UCSD-AML1 (cell line): ENCODE results near the gene CHCHD10.

Source experiments
- DNase-seq: peaks from one replicate; lab custom pipeline; 2025; ENCODE audit not compliant: unreplicated experiment; lab: John Stamatoyannopoulos, UW

The CHCHD10 gene

DNA sequence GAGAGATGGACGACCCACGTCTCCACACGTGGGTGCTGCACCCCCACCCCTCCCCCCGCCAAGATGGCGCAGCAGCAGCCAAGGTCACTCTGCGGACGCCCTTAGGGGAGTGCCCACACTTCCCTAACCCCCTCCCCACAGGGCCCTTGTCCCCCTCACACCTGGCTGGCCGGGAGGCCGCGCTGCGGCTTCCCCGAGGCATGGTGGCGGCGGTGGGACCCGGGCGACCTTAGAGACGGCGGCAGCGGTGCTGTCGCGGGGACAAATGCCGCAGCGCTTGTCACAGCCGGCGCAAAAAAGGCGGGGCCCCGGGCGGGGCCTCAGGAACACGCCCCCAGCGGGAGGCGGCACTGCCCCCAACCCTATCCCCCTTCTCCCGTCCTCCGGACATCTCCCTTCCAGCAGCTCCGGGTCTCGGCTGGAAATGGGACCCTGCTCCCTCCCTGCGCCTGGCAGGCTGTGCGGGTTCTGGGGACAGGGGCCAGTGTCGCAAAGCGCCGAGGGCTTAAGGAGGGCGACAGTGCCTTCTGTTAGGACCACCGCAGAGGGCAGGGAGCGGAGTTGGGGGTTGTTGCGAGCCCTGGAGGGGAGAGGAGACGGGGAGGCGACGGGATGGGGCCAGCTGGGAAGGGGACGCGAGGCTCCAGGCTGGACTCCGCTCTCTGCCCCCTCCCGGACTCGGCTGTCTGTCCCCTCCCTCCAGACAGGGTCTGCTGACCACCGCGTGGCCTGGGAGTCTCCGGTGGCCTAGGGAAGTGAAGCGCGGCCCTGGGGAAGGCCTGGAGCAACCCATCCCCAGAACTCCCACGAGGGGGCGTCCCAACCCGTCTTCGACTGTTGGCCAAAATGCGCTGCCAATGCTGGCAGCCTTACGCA lies at the start of gene CHCHD10:
Gene CHCHD10 (minus strand): TSS at position 300 of the 876 bp plus-strand sequence. CDS start 98 bp downstream, at position 202.
- peak; percentile 89 for DNase-seq

DNA sequence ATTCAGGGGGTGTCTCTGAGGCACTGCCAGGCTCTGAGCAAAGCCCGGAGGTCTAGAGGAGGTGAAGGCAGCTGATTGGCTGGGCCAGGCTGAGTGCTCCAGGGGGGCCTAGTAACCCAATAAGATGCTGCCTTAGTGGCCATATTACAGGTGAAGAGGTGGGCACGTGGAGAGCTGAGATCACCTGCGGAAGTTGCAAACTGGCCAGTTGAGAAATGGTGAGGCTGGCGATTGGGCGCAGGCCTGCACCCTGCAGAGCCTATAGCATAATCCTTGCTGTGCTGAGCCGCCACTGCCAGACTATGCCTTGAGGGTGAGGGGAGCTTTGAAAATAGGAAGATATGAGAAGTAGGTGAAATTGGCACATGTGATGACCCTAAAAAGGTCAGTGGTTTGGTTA lies 49.4 kb upstream of the CHCHD10 start:
- DNase-seq: no peak

DNA sequence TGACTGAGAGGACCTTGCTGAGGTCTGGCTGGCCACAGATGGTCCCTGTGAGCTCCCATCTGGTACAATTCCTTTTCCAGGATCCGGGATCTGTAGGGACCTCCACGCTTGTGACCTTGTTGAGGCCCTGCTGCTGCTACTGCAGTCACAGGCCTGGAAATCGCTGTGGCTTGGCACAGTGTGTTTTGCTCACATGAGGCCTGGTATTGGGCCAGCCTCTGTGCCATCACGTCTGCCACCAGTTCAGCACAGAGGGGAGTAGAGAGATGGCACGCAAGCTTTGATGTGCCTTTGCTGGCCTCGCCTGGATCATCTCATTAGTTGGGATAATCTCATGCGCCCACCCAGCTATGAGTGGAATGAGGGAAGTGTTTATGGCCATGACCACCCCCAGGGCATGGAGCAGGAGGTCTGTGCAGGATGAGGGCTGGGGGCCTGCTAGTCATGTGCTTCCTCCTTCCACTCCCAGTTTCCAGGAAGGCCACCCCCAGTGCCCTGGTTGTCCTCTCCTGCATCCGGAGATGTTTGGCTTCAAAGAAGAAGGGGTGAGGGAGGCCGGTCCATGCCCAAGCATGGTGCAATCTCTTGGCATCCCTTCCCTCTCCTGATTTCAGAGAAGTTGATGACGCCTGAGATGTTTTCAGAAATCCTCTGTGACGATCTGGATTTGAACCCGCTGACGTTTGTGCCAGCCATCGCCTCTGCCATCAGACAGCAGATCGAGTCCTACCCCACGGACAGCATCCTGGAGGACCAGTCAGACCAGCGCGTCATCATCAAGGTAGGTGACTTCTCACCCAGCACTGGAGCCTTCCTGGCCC lies 48.6 kb upstream of the CHCHD10 start:
- no peak for DNase-seq

DNA sequence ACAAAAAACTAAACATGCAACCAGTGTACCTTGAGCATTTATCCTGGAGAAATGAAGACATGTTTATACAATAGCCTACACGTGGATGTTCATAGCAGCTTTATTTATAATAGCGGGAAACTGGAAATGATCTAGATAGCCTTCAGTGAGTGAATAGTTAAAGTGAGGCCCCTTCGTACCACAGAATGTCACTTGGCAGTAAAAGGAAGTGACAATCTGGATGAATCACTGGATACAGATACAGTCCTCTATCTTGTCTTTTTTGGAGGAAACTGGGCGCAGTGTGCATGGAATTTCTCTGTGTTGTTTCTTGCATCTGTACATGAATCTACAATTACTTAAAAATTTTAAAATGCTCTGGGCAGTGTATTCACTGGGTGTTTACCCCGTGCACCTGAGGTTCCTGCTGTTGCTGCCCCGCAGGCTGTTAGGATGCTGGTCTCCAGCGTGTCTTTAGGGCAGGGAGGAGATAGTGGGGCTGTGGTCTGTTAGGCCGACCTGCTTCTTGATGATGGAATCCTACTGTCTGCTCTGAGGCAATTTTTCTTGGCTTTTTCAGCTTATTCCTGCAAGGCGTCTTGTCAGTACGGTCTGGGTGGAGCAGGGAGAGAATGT lies 47.9 kb upstream of the CHCHD10 start:
- DNase-seq: no peak

DNA sequence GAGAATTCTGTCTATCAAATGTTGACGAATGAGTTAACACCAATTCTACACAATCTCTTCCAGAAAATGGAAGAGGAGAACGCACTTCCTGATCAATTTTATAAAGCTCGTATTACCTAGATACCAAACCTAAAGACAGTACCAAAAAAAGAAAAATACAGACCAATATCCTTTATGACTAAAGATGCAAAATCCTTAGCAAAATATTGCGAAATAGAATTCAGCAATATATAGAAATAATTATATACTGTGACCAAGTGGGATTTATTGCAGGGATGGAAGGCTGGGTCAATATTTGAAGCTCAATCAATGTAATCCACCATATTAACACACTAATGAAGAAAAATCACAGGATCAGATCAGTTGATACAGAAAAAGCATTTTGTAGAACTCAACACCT lies 44.6 kb upstream of the CHCHD10 start:
- no peak for DNase-seq

DNA sequence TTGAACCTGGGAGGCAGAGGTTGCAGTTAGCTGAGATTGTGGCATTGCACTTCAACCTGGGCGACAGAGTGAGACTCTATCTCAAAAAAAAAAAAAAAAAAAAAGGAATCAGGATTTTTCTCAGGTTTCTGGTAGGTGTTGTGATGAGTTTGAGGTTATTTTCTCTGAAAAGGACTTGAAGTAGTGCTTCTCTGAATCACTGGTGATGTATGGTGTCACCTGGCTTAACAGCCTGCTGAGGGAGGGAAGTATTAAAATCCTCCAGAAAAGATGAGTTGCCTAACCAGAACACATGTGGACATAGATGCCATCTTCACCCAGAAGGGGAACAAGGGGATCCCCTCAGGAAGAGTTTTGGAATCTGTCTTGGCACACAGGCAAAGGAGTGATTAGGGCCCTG lies 39.1 kb upstream of the CHCHD10 start:
- no peak for DNase-seq

DNA sequence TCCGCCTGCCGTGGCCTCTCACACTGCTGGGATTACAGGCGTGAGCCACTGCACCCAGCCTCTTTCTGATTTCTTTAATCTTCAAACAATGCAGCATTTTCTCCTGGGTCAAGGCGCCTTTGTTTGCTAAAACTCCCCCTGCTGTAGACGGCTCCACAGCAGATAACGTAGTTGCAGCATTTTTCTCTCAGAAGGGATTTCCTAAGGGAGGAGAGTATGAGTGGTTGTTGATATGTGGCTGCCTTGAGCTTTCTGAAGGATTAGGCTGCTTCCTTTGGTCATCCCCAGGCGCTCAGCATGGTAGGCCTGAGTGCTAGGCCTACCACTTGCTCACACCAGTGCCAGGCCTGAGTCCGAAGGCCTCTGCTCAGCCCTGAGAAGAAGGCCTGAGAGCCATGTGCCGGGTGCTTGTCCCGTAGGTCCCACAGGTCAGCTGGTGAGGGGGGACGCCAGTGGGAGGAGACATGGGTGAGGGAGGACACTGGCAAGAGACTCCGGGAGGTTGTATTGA lies 37.1 kb upstream of the CHCHD10 start:
- no peak for DNase-seq

DNA sequence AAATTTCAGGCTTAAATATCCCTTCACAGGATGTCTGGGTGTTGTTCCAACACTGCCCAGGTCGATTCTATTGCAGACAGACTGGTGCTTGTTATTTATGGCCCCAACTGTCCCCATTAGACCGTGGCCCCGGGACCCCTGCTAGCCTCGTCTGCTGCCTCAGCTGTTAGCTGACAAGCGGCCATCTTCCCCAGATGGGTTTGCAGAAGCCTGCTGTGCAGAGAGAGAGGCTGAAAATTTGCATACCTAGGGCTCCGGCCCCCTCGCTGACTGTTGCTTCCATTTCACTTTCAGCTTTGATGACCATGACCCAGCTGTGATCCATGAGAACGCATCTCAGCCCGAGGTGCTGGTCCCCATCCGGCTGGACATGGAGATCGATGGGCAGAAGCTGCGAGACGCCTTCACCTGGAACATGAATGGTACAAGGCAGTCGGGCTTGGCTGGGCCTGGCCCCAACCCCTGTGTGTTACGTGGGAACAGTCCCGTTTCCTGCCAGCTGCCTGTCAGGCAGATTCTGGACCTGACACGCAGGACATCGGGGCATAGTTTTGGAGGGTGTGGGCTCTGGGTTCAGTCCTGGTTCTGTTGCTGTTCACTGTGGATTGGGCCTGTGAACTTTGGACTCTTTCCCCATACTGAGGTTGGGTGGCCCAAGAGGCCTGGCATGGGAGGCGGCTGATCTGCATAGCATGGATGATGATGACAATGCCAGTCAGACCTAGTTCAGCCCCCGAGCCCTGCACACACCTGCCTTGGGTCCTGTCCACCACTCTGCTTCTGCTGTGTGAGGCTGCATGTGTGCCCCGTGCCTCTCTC lies 35.4 kb upstream of the CHCHD10 start:
- DNase-seq: no peak

DNA sequence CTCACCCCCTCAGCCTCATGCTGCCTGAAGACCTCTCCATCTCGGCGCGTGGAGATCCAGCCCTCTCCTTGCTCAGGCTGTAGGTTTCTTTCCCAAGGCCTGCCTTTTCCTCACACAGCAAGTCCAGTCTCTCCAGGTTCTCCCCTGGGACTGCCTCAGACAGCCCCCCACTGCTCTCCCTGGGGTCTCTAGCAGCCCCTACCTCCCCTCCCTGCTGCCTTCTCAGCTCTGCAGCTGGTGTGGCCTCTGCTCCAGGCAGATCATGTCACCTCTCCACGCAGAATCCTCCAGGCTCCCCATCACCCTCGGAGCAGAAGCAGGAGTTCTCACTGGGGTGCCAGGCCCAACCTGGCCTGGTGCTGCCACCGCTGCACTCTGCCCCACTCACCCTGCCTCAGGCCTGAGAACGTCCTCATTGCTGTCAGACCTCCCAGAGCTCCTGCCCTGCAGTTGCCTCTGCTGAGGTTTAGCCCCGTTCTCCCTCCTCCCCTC lies 34.2 kb upstream of the CHCHD10 start:
- no peak for DNase-seq

DNA sequence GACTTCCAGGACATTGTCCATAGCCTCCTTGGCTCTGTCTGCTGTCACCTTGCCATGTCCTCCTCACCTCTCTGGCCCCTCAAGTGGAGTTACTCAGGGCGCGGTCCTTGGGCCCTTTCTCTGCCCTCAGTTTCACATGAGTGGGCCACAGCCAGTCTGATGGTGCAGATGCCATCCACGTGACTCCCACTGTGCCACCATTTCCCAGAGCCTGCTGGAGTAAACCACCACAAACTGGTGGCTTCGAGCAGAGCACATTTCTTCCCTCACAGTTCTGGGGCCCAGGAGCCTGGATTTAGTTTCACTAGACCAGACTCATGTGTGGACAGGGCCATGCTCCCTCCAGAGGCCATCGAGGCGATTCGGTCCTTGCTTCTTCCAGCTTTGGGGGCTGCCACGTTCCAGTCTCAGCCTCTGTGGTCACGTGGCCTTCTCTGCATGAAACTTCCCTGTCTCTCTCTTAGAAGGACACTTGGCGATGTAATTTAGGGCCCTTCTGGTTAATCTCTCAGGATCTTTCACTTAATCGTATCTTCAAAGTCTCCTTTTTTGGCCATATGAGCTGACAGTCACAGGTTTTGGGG lies 33.6 kb upstream of the CHCHD10 start:
- no peak for DNase-seq

DNA sequence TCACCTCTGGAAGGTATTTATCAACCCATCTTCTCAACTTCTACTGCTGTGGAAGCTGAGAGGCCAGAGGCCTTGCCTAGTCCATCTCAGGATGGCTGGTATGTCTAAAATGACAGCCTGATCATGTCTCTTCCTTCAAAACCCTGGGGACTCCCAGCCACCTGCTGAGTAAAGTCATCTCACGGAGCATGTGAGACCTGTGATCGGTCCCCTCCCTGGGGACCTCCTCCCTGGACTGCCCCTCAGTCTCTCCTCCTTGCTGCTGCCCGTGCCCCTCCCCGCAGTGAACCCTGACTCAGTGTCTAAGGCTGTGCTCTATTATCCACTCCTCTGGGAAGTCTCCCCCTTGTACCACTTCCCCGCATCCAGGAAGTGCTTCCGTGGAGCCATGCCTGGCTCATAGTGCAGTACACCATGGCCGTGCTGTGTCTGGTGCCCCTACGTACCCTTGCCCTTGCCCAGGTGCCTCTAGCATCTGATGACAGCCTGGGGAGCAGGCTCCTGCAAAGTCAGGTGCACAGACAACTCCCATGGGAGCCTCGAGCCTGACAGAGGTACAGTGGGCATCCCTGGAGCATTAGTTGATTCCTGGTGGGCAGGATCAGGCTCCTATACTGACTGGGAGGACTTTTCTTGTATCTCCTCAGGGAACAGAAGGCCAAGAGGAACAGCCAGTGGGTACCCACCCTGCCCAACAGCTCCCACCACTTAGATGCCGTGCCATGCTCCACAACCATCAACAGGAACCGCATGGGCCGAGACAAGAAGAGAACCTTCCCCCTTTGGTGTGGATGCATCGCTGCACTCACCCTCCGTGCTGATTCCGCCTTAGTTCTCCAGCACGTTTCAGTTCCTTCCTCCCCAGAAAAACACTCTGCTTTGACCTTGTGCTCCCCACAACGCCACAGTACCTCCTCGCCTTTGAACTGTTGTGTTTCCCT lies 32.8 kb upstream of the CHCHD10 start:
- DNase-seq: no peak

DNA sequence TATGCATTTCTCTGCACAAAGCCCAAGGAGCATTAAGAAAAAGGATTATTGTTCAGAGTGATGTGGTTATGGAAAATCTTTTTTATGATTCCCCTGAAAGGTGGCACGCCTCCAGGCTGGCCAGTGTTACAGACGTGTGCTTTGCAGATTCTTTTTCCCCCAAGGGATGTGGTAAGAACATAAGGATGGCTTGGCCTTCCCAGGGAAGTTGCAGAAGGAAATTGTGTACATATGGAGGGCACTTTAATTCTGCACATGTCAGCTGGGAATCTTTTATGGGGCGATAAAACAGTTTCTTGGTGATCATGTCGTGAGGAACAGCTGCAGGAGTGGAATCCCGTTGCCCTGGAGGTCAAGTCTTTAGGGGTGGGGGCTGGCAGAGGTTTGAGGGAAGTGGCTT lies 28.7 kb upstream of the CHCHD10 start:
- DNase-seq: no peak

DNA sequence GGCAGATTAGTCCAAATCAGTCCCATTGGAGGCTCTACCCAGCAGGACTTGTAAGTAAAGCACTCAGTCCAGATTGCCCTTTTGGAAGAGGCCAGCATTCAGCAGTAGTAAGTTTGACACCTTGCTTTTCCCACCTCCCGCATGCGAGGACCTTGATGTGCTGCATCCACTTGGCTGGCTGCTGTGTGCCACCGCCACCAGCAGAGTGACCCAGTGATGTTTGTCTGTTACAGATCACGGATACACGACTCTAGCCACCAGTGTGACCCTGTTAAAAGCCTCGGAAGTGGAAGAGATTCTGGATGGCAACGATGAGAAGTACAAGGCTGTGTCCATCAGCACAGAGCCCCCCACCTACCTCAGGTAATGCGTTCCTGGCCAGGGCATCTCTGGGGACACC lies 25.6 kb upstream of the CHCHD10 start:
- DNase-seq: no peak

DNA sequence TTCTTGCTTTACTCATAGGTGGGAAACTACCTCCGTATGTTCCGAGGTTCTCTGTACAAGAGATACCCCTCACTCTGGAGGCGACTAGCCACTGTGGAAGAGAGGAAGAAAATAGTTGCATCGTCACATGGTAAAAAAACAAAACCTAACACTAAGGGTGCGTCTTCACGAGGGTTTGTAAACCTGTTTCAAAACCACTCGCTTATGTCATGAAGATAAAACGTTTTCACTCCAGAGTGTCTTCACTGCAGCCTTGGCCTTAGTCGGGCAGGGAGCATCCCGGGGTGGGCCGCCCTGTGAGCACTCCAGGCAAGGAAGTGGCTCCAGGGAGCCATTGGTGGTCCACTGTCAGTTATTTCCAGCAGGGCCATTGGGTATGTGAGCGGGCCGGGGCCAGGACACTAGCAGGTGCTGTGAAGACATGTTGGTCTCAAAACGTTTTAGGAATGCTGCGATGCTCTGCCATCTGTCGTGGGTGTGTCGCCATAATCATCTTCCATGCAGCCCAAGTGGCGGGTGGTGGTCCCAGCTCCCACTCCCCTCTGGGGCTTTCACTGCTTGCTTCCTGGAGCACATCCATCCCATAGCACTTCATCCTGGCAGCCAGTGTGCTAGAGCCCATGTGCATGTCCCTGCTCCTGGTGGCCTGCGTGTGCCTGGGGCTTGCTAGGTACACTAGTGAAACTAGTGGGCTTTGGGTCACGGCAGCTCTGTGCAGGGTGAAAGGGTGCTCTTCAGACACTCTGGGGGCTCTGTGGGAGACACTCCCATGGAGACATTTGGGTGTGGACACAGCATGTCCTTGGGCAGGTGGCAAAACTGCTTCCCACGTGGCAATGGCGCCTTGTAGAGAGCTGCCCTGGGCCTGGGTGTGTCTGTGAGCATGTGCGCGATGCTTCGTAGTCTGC lies 24.2 kb upstream of the CHCHD10 start:
- DNase-seq: no peak

DNA sequence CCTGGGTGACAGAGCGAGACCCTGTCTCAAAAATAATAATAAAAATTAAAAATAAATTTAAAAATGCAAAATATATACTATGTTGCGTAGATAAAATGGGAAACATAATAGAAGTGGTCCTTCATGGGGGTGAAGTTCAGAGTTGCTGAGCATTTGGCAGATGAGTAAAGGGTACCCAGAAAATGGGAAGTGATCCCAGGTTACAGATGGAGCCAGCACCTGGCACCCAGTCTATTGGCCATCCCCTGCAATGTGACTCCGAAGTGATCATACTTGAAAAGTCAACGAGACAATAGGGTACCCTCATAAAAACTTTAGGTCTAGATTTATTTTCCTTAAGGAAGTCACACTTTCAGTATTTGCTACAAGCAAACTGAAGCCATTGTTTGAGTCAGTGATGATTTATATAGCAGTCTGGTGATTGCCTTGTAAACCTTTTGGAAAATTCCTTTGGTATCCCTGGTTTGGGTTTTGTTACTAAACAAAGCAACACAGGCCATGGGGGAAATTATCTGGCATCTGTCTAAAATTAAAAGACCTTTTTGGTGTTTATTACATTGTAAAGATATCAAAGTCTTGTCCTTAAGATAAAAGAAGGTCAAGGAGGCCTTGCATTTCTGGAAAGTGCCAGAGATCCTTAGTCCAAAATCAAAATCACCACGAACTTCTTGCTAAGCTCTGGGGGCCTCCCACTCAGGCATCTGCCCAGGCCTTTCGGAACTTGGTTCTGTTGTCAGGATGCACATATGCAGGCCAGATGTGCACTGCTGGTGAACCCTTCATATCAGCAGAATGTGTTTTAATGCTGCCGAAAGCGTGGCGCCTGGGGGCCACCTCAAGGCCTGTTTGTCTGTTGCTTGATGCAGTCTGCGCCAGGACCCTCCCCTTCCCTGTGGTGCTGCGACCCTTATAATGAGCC lies 23.3 kb upstream of the CHCHD10 start:
- DNase-seq: no peak

DNA sequence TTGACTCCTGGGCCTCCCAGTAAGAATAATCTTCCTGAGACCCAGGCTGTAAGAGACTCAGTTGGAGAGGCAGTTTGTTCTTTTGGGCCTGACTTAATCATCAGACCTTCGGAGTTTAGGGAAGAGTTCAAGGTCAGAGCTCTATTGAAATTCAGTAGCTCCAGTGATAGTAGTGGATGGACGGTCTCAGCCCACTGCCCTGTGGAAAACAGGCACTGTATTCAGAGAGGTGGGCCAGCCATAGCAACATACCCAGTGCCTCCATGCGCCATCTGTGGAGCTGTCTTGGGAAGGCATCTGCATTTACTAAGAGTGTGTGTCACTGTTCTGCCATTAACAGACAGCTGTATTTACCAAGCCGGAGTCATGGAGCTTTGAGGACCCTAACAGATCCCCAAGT lies 21.9 kb upstream of the CHCHD10 start:
- no peak for DNase-seq

DNA sequence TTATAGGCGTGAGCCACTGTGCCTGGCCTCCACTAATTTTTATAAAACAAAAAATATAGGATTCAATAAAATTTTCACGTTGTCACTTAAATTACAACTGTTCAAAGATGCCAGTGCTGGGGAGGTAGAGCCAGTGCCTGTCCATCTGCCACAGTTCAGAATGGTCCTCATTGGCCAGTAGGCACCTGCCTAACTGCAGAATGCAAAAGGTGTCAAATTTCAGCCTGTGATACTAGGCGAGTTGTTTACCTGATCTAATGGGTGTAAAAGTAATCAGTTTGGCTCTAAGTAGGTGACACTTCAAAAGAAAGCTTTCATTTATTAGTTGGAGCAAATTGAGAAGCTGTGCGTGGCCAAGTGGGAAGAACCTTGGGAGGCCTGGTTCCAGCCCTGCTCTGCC lies 21.3 kb upstream of the CHCHD10 start:
- DNase-seq: no peak
